Fibroblast of lung (primary cell): ENCODE data around the gene CCND2.

Source experiments
- EZH2 ChIP-seq: IDR thresholded peaks from 2 replicates; pipeline ENCODE4 v1.5.1; 2012; ENCODE audit warnings: low read length, control low read depth, mild to moderate bottlenecking; ENCODE audit errors: missing control alignments
- TF ChIP-seq, protein P1 (sequence below), 2 donors: IDR thresholded peaks in 1 of 2; conservative IDR thresholded peaks in 1 of 2; 1 replicate in 1 of 2; 2 replicates in 1 of 2; pipeline ENCODE4 v1.5.1; 2011 to 2012; ENCODE audit warnings: low read length in 2 of 2, control low read depth in 1 of 2, inconsistent platforms in 1 of 2, low read depth in 1 of 2, mild to moderate bottlenecking in 1 of 2

DNA sequence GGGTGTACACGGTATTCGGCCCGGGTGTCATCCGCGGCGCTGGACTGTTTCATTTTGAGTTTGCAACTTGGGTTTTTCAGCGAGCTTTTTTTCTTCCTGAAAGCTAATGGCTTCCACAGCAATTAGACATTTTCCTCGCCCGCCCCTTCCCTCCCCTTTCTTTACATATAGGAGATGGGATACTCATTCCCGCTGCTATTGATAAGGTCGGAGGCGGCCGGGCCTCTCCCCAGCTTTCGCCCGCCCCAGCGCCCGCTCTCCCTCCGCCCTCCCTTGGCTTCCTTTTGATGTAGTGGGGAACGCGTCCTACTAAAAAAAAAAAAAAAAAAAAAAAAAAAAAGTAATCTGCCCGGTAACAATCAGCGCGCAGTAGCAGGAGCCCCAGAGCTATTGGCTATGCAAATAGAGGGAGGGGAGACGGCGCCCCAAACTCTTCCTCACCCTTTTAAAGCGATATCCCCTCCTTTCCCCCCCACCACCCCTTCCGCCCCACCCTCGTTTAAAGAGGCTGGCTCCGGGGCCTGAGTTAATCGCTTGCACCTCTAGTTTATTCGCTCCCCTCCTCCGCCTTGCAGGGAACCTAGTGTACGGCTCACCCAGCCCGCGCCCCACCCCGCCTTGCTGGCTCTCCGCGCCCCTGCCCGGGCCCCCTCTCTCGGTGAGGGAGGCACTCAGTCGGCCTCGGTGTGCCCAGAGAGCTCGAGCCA, 1.7 kb upstream of the CCND2 start:
- TF ChIP-seq, protein P1, sequence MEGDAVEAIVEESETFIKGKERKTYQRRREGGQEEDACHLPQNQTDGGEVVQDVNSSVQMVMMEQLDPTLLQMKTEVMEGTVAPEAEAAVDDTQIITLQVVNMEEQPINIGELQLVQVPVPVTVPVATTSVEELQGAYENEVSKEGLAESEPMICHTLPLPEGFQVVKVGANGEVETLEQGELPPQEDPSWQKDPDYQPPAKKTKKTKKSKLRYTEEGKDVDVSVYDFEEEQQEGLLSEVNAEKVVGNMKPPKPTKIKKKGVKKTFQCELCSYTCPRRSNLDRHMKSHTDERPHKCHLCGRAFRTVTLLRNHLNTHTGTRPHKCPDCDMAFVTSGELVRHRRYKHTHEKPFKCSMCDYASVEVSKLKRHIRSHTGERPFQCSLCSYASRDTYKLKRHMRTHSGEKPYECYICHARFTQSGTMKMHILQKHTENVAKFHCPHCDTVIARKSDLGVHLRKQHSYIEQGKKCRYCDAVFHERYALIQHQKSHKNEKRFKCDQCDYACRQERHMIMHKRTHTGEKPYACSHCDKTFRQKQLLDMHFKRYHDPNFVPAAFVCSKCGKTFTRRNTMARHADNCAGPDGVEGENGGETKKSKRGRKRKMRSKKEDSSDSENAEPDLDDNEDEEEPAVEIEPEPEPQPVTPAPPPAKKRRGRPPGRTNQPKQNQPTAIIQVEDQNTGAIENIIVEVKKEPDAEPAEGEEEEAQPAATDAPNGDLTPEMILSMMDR (conservative IDR thresholded peaks at IDR 0.05 in 1 of 2, IDR thresholded peaks at IDR 0.05 in 1 of 2; ENCODE audit: low read depth in 1 of 2, low read length in 2 of 2): no peak
- no peak for TF ChIP-seq EZH2
